SKM-1 treated with dmso at 0.1 percent for 144 hours (cell line): ENCODE results near the gene SPATA18.
A peak's percentile ranks its signal among the peaks of the same experiment; 100 is the strongest.
"Not testable (repeated sequence)": the region's sequence is repeated elsewhere in the genome, so short reads cannot be mapped to it uniquely, and the experiment has no call there.

ENCODE experiments used
- DNase-seq: peaks from one replicate; lab custom pipeline; 2025; ENCODE audit not compliant: unreplicated experiment; lab: John Stamatoyannopoulos, UW

Gene SPATA18

DNA sequence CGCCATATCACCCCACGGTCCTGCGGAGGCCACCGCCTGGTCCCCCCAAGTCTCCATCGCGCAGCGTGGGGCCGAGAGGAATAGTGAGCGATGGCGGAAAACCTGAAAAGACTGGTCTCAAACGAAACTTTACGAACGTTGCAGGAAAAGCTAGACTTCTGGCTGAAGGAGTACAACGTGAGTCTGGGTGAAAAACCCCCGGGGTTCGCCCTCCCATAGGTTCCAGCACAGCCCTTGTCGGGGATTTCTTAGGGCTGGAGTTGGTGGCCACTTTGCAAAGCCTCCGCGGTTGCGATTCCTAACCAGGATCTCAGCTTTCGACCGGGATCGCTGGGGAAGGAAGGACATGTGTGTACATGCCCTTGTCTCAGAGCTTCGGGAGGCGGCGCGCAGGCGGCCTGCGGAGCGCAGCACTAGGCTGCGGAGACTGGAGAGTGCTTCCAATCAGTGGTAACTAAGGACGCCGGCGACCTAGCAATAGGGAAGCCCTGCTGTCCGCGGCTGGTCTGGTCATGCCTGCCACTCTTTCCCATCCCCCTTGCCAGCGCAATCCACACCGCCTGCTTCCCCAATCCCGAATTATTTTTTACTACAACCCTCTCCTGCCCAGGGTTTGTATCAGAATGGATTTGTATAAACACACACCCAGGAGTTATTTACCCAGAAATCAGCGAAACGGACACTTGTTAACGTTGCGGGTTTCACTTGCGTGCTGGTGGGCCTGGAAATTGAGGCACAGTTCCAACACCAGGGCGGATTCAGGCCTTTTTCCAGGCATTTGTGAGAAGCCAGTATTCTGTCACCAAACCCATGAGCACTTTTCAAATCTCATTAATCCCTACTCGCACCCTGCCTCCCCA lies 741 bp downstream of the SPATA18 start:
- DNase-seq: peak; percentile 39

DNA sequence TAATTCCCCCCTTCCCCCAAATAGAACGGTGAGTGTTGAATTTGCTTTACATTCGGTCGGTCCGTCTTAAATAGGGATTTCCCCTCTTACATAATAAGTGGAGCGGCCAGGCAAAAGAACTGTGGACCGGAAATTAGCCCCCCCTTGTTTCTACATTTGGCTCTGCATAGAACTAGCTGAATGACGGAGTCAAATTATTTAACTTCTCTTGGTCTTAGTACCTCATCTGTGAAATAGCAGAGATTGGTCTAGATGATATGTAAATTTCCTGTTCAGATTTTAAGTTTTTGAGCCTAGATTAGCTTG lies 1.3 kb downstream of the SPATA18 start:
- peak; percentile 24 for DNase-seq

DNA sequence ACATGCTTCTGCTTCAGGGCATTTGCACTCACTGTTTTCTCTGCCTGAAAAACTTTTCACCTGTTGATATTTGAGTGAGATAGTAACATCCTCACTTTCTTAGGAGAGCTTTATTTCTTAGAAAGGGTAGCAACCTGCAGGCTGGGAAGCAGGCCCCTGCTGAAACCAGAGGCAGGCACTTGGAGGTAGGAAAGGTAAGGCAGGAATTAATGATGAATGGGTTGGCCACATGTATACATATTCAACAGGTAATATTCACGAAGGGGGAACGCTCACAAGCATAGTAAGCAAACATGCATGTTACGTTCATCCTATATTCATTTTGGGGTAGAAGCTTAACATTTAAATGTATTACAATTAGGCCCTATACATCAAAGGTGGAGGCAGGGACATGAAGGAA lies 3.1 kb downstream of the SPATA18 start:
- no peak for DNase-seq

DNA sequence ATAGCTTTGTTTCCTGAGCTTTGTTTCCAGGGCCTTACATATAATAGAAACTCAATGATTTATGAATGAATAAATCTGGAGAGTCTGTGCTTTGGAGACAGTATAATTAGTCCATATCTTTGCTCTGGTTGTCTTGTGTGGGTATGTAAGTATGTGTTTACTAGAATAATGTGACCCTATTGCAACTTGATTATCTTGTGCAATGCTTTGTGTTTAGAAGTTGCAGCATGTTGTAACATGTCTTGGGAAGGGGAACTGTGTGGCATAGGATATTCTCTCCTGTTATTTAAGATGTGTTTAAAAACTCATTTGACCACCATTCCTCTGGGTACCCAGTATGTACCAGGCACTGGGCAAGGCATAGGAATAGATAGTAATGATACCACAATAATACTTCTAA lies 6.1 kb downstream of the SPATA18 start:
- no peak for DNase-seq

DNA sequence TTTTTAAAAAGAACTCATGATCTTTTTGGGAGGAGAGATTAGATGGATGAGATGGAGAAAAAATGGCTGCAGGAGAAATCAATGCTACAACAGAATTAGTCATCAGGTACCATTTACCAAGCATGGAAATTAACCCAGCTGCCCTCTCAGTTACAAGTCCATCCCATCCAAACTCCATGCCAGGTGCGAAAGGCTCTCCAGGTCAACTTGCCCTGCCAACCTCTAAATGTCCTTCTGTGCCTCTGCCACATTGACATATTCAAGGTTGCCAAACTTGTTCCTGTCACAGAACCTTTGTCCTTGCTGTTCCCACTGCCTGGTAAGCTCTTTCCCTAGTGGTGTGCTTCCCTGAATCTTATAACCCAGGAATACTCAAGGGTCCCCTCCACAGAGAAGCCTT lies 7.2 kb downstream of the SPATA18 start:
- no peak for DNase-seq

DNA sequence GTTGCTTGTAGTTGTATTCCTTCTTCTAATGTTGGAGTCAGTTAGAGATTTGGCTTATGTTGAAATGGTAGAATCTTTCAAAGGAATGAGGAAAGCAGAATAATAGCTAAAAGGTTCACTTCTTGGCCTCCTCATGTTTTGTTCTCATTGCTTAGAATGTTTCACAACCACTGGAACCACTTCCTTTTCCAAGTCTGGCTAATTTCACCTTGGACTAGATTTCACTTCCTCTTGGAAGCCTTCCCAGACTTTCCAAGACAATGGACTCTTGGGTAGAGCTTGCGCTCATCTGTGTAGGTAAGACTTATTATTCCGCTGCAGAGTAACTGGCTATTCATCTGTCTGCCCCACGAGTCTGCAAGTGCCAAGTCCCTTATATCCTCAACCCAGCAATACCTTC lies 8.3 kb downstream of the SPATA18 start:
- DNase-seq: peak; percentile 57

- DNase-seq: no peak
Measured at GRCh38 chr4:52069571-52069970, 18.5 kb downstream of the SPATA18 start.

DNA sequence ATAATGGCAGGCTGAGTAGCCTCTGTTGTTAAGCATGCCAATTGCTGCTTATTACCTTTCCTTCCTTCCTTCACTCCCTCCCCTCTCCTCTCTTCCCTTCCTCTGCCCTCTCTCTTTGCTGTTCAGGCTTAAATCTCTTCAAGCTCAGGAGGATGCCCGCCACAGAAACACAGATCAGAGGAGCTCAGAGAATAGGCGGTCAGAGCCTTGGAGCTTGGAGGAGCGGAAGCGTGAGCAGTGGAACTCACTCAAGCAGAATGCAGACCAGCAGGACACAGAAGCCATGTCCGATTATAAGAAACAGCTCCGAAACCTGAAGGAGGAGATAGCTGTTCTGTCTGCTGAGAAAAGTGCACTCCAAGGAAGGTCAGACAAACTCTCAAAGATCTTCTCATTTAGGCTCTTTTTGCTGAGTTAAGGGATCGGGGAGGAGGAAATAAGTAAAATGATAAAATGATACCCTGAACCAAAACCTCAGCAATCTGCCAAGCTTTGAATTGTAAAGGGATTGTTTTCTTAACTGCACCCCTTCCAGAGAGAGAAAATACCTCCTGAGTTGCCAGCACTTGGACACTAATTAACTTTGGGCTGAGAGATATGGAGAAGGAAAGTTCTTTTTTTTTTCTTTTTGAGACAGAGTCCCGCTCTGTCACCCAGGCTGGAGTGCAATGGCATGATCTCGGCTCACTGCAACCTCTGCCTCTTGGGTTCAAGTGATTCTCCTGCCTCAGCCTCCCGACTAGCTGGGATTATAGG lies 20.9 kb downstream of the SPATA18 start:
- no peak for DNase-seq

DNA sequence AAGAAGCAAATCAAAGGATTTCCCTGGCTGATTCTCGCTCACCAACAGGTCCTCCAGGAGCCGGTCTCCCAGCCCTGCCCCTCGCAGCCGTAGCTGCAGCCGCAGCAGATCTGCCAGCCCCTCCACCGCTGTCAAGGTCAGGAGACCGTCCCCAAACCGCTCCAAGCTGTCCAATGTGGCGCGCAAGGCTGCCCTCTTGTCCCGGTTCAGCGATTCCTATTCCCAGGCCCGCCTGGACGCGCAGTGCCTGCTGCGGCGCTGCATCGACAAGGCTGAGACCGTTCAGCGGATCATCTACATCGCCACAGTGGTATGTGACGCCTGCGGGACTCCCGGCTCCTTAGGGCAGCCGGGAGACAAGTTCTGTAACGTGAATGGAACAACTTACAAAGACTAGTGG lies 25.6 kb downstream of the SPATA18 start:
- no peak for DNase-seq

- DNase-seq: no peak
Measured at GRCh38 chr4:52079659-52080058, 28.6 kb downstream of the SPATA18 start.

GRCh38 chr4:52081216-52081615 lies 30.1 kb downstream of the SPATA18 start:
- no peak for DNase-seq

- DNase-seq: not testable (repeated sequence)
Measured at GRCh38 chr4:52086425-52086824, 35.3 kb downstream of the SPATA18 start.

- no peak for DNase-seq
Measured at GRCh38 chr4:52091801-52092200, 40.7 kb downstream of the SPATA18 start.

GRCh38 chr4:52093466-52093865 lies 42.4 kb downstream of the SPATA18 start:
- DNase-seq: no peak

DNA sequence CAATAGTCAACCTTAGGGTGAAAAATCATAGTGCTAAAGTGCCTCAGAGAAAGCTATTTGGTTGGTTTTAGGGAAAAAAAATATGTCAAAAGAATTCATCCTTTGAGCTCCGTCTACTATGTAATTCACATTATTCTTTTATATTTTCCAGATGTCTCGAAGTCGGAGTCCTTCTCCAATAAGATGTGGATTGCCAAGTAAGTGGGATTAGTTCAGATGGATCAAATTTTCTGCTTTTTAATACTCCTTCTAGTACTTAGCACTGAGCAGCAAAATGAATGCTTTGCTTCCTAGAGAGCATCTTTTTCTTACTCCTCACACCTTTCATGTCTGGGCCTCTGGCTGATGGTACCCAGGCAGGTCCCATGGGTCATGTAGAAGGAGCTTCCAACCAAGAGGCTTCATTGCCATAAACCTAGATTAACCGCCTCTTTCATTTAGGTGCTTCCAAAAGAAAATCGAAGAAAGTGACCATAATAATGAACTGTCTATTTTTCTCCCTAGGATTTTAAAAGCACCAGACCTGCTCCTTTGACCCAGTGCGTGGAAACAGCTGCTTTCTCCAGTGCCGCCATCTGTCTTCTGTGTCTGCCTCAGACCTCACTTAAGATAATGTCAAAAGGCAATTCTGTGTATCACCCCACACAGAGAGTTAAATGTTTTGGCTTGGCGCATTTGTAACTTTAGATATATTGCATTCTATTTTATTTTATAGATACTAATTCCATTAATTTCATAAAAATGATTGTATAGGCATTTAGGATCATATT lies 43.5 kb downstream of the SPATA18 start:
- no peak for DNase-seq

GRCh38 chr4:52095374-52095773 lies 44.3 kb downstream of the SPATA18 start:
- DNase-seq: no peak

DNA sequence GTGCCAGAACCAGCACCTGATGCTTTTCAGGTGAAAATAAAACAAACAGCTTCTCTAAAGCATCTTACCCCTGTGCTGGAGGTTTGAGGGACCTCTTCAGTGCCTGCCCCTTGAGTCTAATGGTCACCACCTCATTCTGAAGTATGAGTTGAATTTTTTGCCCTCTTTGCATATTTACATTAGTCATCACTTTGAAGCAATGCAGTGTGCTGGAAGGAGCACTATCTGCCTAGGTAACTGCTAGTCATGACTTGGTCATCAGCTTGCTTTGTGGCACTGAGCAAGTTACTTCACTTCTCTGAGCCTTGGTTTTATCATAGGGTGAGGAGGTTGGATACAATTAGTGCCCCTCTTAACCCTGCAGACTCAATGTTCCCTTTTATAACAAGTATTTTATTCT lies 44.9 kb downstream of the SPATA18 start:
- DNase-seq: no peak

- DNase-seq: peak; percentile 33
Measured at GRCh38 chr4:52098618-52099017, 47.5 kb downstream of the SPATA18 start.

DNA sequence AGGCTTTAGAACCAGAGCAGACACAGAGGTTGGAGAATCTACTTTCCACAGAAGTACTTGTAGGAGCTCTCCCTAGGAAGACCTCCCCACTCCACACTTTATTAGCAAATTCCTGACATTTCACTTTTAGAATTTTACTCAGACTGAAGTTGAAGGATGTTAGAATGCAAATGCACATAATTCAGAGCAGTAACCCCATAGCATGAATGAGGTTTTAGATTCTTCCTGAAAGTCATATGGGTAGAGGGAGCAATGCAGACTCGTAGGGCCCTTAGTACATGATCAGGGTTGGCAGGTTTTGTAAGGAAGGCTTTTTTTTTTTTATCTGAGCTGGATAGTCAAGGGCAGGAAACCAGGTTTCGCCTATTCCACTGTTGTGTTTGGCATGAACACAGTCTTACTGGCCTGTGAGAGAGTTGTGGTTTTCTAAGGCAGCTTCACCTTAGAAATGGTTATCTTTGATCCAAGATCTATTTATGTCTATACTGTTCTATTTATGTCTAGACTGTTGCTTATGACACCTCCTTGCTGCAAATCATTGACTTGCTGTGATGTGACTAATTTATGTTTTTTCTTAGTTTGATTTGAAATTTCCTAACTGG lies 48.9 kb downstream of the SPATA18 start:
- no peak for DNase-seq

DNA sequence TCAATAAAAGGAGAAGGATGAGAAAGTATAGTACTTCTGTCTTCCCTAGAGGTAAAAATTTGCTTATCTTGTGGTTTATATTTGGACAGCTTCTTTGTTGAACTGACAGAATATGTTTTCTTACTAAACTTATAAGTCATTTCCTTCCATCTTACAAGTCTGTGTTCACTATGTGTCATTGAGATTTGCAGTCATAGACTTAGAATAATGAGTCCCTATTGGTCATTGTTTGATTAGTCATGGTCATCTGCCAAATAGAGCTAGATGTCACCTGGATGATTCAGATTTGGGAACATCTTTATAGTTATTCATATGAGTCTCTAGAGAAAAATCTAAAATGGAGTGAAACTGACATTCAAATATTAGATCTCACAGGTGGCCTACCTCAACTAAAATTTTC lies 51.5 kb downstream of the SPATA18 start:
- no peak for DNase-seq

DNA sequence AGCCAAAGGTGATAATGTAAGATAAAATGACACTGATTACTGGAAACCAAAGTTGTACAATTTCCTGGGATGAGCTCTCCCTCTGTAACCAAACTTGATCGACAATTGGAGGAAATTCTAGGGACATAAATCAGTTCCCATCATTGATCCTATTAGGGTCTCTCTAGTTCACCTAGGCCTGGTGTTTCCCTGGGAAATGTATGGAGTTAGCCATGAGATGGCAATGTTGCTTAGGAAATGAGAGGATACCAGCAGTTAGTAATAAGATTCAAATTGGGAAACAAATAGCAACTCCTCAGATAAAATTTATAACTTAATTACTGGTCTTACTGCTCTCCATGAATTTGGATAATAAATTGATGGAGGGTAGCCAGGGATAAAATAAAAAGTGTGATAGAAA lies 52.2 kb downstream of the SPATA18 start:
- no peak for DNase-seq
